HG03108 (cell line): ENCODE results near the gene SPTSSA.
A peak's percentile ranks its signal among the peaks of the same experiment; 100 is the strongest.

Experiments used
- ATAC-seq: cut with Tn5 transposase; IDR thresholded peaks from one replicate; pipeline ENCODE4 v1.9.1; 2021; ENCODE audit warnings: moderate library complexity; ENCODE audit not compliant: unreplicated experiment

SPTSSA gene

DNA sequence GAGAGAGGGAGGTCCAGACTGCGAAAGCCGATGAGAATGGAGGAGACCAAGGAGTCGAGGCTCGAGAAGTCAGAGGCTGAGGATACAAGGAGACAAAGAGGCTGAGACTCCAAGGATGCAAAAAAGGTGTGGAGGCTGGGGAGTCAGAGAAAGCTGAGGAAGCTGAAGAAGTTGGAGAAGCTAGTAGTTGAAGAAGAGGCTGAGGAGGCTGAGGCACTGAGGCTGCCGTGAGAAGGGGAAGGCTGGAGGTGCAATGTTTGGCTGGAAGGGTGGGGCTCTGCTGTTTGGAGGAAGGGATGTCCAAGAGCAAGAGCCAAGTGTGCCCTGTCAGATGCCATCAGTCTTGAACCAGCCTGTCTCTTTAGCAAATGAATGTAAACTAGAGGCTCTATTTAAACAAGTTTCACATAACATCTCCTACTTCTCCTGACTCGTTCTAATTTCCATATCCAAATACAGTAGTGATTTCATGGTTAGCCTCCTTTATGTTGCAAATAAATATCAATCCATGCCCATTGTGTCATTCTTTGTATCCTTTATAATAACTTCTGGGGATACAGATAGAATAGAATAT, 10.8 kb upstream of the SPTSSA start:
- ATAC-seq: no peak

DNA sequence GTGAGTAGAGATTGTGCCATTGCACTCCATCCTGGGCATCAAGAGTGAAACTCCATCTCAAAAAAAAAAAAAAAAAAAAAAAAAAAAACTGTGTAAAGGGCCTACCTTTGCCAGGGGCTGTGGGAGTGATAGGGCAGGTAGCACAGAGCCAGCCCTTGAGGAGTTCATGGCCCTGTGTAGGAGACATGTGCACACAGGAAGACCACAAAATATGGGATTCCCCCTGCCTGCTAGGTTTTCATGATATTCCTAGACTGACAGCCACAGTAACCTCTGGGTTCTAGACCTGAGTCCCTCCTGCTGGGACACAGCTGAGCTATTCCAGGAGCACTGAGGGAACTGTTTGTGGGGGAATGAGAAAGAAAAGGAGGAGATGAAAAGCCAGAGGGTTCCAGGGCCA, 8.3 kb upstream of the SPTSSA start:
- no peak for ATAC-seq

DNA sequence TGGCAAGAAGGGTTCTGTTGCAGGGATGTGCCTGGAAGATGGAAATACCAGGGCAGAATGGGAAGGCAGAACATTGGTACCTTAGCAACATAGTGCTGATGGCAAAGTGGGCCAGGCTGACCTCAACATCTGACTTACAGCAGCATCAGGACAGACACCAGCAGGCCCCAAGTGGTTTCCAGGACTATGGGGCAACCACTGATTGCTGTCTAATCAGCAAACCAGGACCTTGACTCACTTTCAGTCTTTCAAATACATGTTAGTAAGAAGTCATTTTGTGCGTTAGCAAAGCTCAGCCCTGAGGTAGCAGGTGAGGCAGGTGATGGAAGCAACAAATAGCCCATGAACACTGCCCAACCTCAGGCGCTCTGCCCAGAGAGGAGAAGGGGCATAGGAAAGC, 4.7 kb upstream of the SPTSSA start:
- no peak for ATAC-seq

DNA sequence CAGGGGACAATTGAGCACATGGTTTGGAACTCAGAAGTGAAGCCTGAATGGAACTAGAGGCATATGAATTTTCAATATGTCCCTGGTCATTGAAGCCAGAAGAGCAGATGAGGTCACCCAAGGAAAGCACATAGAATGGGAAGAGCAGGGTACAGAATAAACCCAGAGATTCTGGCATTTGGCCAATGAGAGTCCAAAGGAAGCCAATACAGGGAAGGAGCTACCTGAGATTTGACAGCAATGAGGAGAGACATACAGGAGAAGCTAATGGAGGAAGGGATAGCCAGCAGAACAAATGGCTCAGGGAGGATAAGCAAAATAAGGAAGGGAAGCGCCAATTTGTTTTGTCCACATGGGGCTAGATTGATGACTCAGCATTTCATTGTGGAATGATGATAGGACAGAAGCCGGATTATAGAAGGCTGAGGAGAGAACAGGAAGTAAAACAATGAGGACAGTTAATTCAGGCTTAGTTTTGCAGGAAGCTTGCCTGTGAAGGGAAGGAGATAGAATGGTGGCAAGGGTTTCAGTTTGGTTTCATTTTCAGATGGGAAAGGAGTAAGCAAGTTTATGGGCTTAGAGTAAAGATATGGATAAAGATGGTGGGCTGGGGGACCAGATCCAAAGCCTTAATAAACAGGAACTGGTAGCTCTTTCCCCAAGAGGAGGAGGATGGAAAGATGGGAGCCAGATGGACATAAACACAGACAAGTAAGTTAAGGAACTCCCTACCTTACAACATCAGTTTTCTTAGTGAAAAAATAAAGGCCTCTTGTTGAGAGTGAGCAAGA, 3.2 kb upstream of the SPTSSA start:
- no peak for ATAC-seq

DNA sequence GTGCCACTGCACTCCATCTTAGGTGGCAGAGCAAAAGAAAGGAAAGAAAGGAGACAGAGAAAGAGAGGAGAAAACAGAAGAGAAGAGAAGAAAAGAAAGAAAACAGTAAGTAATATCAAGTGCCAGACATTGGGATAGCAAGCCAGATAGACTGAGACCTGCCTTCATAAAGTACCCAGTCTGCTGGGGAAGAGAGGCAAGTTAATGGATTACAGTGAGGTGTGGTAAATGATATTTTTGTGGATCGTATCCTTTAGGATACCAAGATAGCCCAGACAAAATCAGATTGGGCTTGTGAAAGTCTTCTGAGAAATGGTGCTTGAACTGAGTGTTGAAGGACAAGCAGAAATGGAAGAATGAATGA, 1.5 kb upstream of the SPTSSA start:
- ATAC-seq: no peak

DNA sequence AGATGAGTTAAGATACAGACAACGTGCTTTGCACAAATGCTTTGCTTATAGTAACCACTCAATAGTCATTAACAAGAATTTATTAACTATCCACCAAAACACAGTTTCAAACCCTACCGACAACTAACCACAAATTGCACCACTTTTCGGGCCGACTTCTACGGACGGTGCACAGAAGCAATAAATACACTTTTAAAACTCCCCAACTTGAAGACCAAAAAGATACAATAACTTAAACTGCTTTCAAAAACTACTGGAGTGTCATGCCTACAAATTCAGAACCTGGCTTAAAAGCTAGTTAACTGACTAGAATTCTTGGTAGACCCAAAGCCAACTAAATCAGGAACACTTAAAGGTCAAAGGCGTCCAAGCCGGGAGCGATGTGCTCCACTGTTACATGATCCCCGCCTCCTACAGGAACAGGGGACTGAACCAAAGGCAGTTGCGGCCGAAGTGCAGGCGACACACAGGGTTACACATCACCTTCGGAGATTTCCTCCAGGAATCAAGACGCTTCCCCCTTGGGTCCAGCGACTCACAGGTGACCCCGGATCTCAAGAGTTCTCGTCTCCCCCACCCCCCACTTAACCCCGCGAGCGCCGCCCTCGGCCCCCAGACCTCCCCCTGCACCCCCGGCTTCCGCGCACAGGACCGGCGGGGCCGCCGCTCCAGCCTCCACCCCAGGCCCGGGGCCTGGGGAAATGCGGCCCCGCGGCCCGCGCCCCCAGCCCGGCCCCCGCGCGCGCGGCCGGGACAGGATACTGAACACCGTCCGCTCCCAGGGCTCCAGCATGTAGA, 507 bp downstream of the SPTSSA start:
- peak; percentile 9 for ATAC-seq

DNA sequence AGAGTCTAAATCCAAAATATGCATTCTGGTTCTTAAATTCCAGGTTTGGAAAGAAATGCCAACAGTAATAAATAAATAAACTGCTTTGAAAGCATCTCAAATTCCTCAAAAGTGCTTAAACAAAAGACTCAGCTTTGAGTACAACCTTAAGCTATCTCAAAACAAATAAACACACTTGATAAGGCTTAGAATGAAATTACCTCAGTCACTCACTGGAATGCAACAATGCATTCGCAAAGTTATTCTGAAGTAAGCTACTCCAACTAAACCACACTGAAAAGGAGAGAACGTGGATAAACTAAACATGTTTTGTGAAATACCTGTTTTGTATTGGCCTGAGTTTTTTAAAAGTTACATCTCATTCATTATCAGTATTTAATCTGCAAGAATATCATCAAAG, 1.2 kb downstream of the SPTSSA start:
- ATAC-seq: no peak

DNA sequence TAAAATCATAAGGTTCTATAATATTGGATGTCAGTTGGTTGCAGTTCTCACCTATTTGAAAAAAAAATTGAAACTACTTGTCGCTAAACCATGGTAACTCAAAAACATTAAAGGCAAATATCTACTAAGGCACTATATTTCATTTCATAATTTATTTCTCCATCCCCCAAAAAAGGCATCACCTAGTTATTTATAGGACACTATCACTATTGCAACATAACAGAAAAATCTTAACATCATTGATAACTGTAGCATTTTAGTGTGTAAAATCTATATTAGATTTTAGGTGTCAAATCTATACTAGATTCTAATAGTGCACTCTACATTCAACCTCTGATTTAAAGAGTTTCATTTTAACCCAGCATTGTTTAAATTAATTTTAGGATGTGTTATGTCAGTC, 1.7 kb downstream of the SPTSSA start:
- no peak for ATAC-seq

DNA sequence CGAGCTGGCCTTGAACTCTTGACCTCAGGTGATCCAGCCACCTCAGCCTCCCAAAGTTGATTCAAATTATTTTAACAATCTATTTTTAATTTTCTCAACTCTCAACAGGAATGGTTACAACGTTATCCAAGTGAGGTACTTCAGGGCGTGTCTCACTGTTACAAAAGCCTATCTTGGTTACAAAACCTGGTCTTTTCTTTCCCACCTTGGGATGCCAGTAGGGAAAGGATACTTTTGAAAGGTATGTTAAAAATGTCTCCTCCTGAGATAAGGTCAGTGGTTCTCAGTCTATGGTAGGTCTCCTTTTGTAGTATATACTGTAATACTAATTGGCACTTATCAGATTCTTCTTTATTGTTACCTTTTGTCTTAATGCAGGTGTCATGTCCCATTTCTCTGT, 4.9 kb downstream of the SPTSSA start:
- ATAC-seq: no peak

DNA sequence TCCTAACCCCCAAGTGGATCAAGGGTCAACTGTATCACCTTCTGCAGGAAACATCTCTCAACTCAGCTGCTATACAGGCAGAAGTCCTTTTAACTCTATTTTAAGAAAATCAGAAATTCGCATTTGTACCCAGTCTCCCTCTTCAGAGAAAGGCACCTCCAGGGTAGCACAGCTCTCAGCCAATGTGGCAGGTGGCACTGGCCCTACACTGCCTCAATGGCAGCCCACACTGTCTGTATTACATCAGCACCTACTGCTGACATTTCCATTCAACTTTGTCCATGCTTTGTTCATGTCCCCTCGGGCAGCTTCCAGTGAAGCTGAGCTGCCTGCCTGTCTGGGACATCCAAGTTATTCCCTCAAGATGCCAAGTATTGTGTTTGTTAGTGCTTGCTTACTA, 8.8 kb downstream of the SPTSSA start:
- no peak for ATAC-seq

DNA sequence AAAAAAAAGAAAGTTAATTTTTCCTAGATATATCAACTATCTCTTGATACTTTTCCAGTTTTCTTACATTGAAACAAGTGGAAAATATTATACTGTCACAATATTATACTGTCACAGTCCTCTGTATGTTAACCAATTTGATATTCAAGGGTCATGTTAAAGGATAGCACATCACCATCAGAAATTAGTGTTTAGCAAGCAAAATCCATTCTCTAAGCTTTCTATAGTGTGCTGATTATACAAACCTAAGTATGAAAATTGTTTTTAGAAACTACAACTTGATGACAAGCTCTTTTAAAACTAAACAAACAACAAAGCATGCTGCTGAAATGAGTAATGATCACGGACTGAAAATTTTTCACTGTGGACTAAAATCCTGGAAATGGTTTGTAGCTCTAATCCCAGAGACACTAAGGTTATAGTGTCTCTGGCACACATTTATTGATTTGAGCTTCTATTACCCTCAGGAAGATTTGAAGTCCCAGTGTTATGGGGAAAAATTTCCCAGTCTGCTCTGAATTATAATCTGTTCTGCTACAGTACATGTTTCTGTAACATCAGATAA, 9.7 kb downstream of the SPTSSA start:
- no peak for ATAC-seq

DNA sequence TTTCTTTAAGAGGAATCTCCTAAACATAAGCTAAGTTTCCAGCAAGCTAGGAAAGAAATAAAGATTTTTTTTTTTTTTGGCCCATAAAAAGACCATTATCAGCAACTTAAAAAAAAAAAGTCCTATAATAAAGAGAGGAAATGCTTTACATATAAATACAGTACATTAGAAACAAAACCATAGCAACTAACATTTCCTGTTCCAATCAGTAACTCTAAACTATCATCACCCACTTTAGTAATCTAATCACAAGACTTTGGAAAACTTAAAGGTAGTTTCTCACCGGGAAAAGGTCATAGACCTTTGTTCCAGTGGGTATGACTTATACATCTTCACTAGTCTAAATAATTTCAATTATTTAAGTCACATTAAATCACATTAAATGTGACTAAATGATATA, 11.1 kb downstream of the SPTSSA start:
- ATAC-seq: no peak

DNA sequence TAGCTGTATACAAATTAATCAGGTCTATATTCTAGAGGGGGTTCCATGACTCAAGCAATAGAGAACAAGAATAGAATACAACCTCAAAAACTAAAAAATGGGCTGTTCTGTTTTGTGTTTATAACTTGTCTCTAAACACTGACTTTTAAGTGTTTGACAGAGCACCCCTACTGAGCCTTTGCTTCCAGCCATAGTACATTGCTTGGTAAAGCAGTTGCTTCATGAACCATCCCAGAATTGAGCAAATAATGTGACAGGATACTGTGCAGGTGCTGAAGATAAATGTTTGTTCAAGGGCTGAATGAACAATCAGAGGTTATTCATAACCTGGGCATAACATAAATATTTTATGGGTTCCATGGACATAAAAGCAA, 11.5 kb downstream of the SPTSSA start:
- no peak for ATAC-seq

DNA sequence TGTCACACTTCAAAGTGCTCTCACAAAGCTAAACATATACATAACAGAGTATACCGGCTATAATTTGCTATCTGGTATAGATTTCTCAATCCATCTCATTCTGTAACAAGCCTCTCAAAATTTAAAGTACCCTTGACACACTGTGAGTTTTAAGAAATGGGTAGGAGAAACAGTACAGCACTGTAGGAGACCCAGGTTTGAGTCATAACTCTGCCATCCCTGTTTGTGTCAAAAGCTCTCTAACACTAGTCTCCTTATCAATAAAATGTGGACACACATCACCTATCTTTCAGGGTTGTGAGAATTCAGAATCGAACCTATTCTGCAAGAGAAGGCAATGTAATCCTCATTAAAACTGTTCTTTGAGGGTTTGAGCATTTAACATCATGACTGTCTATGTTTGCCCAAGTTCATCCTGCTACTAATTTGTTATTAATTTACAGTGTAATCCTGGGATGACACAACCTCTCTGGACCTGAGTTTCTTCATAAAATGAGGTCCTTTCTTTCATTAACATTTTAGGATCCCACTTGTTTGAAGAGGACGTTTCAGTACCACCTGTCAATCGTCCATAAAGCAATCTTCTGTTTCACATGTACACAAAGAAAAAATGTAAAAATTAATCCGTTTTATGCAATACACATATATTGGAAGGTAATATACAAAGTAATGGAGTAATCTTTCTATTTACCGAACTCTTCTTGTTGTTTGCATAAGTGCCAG, 12.1 kb downstream of the SPTSSA start:
- no peak for ATAC-seq

DNA sequence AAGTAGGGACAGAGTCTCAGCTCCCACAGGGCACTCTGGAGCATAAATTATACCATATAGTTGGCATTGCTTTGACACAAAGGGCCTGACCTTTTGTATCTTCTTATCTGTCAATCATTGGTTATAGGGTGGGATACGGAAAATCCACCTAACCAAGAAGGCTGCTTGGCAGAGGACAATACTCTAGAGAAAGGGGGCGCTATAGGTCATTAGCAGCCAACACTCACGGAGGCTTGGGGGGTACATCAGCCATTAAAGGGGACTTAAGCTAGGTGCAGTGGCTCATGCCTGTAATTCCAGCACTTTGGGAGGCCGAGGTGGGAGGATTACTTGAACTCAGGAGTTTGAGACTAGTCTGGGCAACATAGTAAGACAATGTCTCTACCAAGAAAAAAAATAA, 22.9 kb downstream of the SPTSSA start:
- ATAC-seq: no peak

DNA sequence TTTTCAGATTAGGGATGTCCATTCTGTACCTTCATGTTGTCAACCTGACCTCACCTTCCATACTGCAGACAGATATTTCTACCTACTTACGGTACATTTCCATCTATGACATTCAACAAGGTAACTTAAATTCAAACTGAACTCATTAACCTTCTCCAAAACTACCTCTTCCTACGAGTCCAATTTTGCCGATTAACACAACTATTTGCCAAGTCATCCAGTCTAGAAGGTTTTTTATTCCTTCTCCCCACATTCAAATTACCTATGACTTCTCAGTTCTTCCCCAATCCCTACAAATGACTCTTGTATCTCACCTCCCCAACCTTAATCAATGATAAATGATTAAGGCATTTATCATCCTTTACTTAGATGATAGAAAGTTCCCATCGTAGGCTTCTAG, 23.6 kb downstream of the SPTSSA start:
- ATAC-seq: no peak

DNA sequence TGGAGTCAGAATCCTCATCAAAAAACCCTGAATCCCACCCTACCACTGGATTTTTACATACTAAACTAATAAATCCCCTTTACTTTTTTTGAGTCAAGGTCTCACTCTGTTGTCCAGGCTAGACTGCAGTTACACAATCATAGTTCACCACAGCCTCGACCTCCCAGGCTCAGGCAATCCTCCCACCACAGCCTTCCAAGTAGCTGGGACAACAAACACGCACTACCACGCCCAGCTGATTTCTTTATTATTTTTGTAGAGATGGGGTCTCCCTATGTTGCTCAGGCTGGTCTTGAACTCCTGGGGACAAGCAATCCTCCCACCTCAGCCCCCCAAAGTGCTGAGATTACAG, 24.3 kb downstream of the SPTSSA start:
- no peak for ATAC-seq

DNA sequence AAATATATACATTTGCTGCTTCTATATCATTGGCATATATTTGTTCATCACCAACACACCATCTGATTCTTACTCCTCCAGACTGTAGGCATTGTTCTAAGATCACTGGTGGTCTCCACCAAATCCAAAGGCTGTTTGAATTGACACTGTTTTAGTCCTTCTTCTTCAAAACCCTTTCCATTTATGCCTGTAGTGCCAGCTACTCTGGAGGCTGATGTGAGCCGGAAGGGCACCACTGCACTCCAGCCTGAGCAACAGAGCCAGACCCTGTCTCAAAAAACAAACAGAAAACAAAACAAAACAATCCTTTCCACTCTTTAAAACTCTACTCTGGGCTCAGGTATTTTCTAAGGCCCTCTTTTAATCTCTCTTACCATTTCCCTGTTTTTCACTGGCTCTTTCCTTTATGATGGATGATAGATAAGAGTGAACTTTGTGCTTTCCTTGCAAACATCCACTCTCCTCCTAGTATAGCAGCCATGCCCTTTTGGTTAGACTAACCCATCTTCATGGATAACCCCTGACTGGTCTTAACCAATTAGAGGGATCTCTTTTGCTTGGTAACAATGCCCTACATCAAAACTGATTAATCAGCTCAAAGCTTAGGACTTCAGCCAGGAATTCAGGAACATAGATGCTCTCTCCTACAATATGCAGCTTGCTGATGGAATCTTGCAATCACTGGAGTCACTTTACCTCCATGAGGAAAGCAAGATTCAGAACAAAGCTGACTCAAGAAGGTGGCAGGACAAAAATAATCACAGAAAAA, 24.9 kb downstream of the SPTSSA start:
- no peak for ATAC-seq

DNA sequence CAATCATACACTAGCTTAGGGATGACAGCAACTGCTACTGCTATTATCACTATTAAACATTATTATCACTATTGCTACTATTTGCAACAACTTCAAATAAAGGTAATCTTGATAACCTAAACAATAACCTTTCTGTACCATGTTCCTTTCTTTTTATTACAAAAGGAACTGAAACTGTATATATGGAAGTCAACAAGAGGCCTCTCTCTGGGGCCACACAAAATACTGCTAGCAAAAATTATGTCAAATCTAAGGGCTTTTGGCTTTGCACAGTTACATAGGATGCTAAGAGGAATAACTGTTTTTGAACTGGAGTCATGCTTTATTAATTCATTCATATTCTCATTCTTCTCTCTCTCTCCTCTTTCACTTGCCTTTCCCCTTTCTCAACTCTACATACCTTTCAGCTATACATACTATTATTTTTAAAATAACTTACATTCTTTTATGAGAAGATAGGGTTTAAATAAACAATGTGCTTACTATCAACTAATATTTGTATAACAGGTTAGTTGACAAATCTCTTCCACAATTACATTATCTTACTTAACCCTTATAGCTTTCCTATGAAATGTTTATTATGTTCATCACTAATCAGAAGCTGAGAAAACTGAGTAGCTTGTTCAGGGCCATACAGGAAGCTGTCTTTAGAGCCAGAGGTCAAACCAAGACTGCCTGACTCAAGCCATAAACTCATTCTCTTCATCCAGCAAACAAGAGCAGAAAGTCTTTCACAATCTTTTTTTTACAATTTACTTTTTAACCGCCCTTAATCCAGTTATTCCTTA, 25.7 kb downstream of the SPTSSA start:
- no peak for ATAC-seq

DNA sequence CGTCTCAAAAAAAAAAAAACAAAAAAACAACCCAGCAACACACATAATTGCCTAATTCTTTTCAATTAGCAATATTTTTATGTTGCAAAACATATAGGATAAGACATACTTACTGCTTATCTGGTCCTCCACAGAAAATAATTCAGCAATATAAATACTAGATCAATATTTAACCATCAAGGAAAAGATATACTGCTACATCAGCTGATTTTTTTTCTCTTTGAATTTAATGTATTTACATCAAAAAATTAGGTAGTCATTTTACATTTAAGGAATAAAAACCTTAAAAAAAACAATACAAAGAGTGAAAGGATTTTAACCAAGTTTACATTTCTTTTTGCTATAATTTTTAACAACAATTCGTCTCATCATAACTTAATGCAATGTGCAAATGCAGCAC, 28.1 kb downstream of the SPTSSA start:
- ATAC-seq: no peak
